Caco-2 (cell line): ENCODE measurements around the gene RACGAP1. TPM values are rescaled to one million over a fixed set of nuclear protein-coding genes. Genes with fewer than 3 reads are reported as not detected.

ENCODE experiments used
- BruUV-seq: library from RNA; stranded (reverse); fragments of 400-500 nt; replicated peaks from 2 replicates; lab custom pipeline; 2021; lab: Mats Ljungman, UMichigan
- CTCF ChIA-PET: fragments of 300-600 bp; sonication (Branson Sonifier 250); formaldehyde crosslinking; loops from one replicate; lab custom pipeline; 2022; ENCODE audit warnings: antibody characterized with exemption; lab: Charles Lee
- POLR2A ChIA-PET: fragments of 300-600 bp; sonication (Branson Sonifier 250); formaldehyde crosslinking; loops from one replicate; lab custom pipeline; 2022; ENCODE audit warnings: antibody characterized with exemption; lab: Charles Lee
- DNase-seq, 2 experiments: peaks; one replicate each; pipeline versions ENCODE4 v3.0.0 to v3.0.0-alpha.2; 2020 to 2022
- H3K27me3 ChIP-seq: replicated peaks from 2 replicates; pipeline ENCODE4 v1.6.0; 2011; ENCODE audit warnings: low read length; ENCODE audit not compliant: control insufficient read depth, insufficient read depth
- H3K36me3 ChIP-seq: 2 replicates; pipeline ENCODE4 v1.5.1; 2011; ENCODE audit warnings: low read length; ENCODE audit not compliant: control insufficient read depth, insufficient read depth
- H3K4me1 ChIP-seq: fragments of 250-450 bp; sonication (Bioruptor Pico); 2 replicates; pipeline ENCODE4 v1.5.1; 2020; ENCODE audit warnings: mild to moderate bottlenecking
- H3K4me3 ChIP-seq: 2 replicates; pipeline ENCODE4 v1.5.1; 2011; ENCODE audit warnings: low read depth, mild to moderate bottlenecking, control low read depth, low read length
- H3K9me3 ChIP-seq: fragments of 250-450 bp; sonication (Bioruptor Pico); 2 replicates; pipeline ENCODE4 v1.5.1; 2020; ENCODE audit warnings: mild to moderate bottlenecking, moderate library complexity
- H3K27ac Mint-ChIP-seq: one replicate; pipeline ENCODE4 v1.8.0; 2022; ENCODE audit warnings: mixed read lengths; ENCODE audit not compliant: unreplicated experiment
- H3K27me3 Mint-ChIP-seq: one replicate; pipeline ENCODE4 v1.8.0; 2022; ENCODE audit warnings: mixed read lengths; ENCODE audit not compliant: insufficient read depth, unreplicated experiment
- H3K36me3 Mint-ChIP-seq: one replicate; pipeline ENCODE4 v1.8.0; 2022; ENCODE audit warnings: mild to moderate bottlenecking, mixed read lengths; ENCODE audit not compliant: insufficient read depth, unreplicated experiment
- H3K4me1 Mint-ChIP-seq: one replicate; pipeline ENCODE4 v1.8.0; 2022; ENCODE audit warnings: low read depth, mixed read lengths; ENCODE audit not compliant: unreplicated experiment
- H3K4me3 Mint-ChIP-seq: one replicate; pipeline ENCODE4 v1.8.0; 2022; ENCODE audit warnings: mild to moderate bottlenecking, moderate library complexity, mixed read lengths; ENCODE audit not compliant: unreplicated experiment
- H3K9me3 Mint-ChIP-seq: one replicate; pipeline ENCODE4 v1.8.0; 2022; ENCODE audit warnings: mixed read lengths; ENCODE audit not compliant: unreplicated experiment
- intact Hi-C: fragments of 100-400 bp; cut with micrococcal nuclease; formaldehyde crosslinking; loops from one replicate; pipeline ENCODE4 v1.10.0; 2022; ENCODE audit not compliant: unreplicated experiment
- total RNA-seq: library from RNA; stranded (reverse); gene quantifications from 2 replicates; pipeline ENCODE4 v1.2.3, GENCODE V29; 2022
- TF ChIP-seq, protein P1 (sequence below), 2 experiments: fragments of 200-600 bp in 1 of 2; IDR thresholded peaks; 1 replicate in 1 of 2; 2 replicates in 1 of 2; pipeline versions ENCODE4 v1.5.1 to v1.8.0; 2011 to 2022; ENCODE audit warnings: antibody characterized with exemption in 1 of 2, control low read depth in 1 of 2, inconsistent platforms in 1 of 2, low read depth in 1 of 2, low read length in 1 of 2, mild to moderate bottlenecking in 1 of 2, moderate library complexity in 1 of 2; ENCODE audit not compliant: insufficient read depth in 1 of 2, severe bottlenecking in 1 of 2, unreplicated experiment in 1 of 2

Gene RACGAP1
- total RNA-seq, 1 experiment from 2014 or later, result 131 TPM

DNA sequence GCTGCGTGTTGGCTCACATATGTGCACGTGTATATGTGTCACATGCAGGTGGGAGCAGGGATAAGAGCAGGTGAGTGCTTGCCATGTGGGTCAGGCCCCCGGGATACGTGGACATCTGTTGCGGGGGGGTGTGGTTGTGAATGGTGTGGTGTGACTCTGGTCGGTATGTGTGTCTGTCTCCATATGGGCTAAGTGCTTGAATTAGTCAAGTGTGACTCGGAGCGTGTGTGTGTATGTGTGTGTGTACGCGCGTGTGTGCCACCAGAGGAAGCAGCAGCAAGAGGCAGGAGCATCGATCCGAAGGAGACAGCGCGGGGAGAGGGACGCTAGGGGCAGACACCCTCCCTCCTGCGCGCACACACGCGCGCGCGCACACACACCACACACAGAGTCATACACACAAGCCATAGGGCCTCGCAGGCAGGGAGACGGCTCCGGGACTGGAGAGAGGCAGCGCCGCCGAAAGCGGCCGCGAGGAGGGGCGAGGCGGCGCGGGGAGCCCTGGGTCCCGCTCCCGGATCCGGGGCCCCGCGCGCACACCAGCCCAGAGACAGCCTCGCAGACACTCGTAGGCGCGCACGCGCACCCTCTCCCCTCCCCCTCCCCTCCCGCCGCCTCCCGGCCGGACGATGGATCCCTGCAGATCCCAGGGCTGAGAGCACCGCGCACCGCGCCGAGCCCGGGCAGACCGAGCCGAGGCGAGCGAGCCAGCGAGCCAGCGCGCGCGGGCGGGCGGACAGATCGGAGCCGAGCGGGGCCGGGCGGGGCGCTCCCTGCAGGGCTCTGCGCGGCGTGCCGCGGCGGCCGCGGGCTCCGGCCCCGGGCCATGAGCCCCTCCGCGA is 31.9 kb upstream of the RACGAP1 start, which contains the start of gene ASIC1:
Gene ASIC1, plus strand, starts transcription at position 597 of the 842 bp plus-strand sequence. CDS start 1,171 bp downstream, outside the sequence.
- H3K4me3 Mint-ChIP-seq, result peak within 1 kb of the TSS; percentile 94
- H3K27me3 ChIP-seq, result no peaks in the 10 kb centered on the region
- no TSS peak for BruUV-seq
- no peaks in the 10 kb centered on the region for H3K36me3 ChIP-seq
- no peaks in the 10 kb centered on the region for H3K9me3 ChIP-seq
- intact Hi-C loops, result loop anchor here (1.0 to 5.0 kb wide), 6 partner anchors 13 to 280 kb away; no protein-coding TSS in a partner anchor
- TF ChIP-seq, protein P1, sequence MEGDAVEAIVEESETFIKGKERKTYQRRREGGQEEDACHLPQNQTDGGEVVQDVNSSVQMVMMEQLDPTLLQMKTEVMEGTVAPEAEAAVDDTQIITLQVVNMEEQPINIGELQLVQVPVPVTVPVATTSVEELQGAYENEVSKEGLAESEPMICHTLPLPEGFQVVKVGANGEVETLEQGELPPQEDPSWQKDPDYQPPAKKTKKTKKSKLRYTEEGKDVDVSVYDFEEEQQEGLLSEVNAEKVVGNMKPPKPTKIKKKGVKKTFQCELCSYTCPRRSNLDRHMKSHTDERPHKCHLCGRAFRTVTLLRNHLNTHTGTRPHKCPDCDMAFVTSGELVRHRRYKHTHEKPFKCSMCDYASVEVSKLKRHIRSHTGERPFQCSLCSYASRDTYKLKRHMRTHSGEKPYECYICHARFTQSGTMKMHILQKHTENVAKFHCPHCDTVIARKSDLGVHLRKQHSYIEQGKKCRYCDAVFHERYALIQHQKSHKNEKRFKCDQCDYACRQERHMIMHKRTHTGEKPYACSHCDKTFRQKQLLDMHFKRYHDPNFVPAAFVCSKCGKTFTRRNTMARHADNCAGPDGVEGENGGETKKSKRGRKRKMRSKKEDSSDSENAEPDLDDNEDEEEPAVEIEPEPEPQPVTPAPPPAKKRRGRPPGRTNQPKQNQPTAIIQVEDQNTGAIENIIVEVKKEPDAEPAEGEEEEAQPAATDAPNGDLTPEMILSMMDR (IDR thresholded peaks at IDR 0.05; ENCODE audit: insufficient read depth in 1 of 2, low read depth in 1 of 2, low read length in 1 of 2, severe bottlenecking in 1 of 2, unreplicated experiment in 1 of 2), result peak in 1 of 2 experiments; percentile 28
- H3K27me3 Mint-ChIP-seq, result peaks cover 2% of the 10 kb centered on the region
- no peaks in the 10 kb centered on the region for H3K36me3 Mint-ChIP-seq
- H3K4me3 ChIP-seq, result peak within 1 kb of the TSS; percentile 73
- DNase-seq, result peak; percentile 85 to 86
- H3K4me1 ChIP-seq, result peaks cover 14% of the 10 kb centered on the region
- ChIA-PET POLR2A (interaction anchor here (0.7 kb wide), 1 partner anchor 9 kb away, joined by 3 read pairs; no protein-coding TSS in a partner anchor), CTCF (interaction anchor here (0.7 to 3.2 kb wide), 14 partner anchors 13 to 229 kb away, joined by 3 to 43 read pairs (median 10); partner anchors contain the start of genes COX14, NCKAP5L and RACGAP1)
- H3K27ac Mint-ChIP-seq, result peak within 1 kb of the TSS; percentile 84
- H3K9me3 Mint-ChIP-seq, result no peaks in the 10 kb centered on the region
- H3K4me1 Mint-ChIP-seq, result peaks cover 17% of the 10 kb centered on the region

DNA sequence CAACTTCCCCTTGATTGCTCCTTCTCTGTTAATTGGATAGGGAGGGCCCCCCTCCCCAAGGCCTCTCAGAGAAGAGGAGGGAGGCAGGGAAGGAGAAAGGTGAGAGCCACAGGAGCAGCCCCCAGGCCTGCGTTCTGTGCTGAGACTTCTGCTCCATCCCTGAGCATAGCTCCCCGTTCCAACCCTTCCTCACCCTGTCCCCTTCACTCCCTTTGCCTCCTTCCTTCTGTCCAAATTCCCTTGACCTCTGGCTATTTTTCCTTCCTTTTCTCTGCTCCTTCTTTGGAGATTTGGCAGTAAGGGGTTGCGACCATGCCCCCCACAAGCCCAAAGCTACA is 31.3 kb upstream of the RACGAP1 start:
- TF ChIP-seq, protein P1 (IDR thresholded peaks at IDR 0.05; ENCODE audit: insufficient read depth in 1 of 2, low read depth in 1 of 2, low read length in 1 of 2, severe bottlenecking in 1 of 2, unreplicated experiment in 1 of 2), result no peak
- BruUV-seq, result no TSS peak
- no peaks in the 10 kb centered on the region for H3K27me3 ChIP-seq
- H3K4me1 Mint-ChIP-seq, result peaks cover 21% of the 10 kb centered on the region
- no peaks in the 10 kb centered on the region for H3K36me3 ChIP-seq
- POLR2A ChIA-PET, result interaction anchor here (0.5 to 1.2 kb wide), 2 partner anchors 26 to 1346 kb away, joined by 3 read pairs; no protein-coding TSS in a partner anchor
- no peaks in the 10 kb centered on the region for H3K9me3 ChIP-seq
- H3K4me3 ChIP-seq, result peak overlapping the region; percentile 73
- peaks cover 2% of the 10 kb centered on the region for H3K27me3 Mint-ChIP-seq
- peaks cover 16% of the 10 kb centered on the region for H3K4me1 ChIP-seq
- CTCF ChIA-PET, result interaction anchor here (0.6 to 3.2 kb wide), 26 partner anchors 10 to 228 kb away, joined by 3 to 43 read pairs (median 4); partner anchors contain the start of genes AQP6, CERS5, COX14 and NCKAP5L
- no peaks in the 10 kb centered on the region for H3K36me3 Mint-ChIP-seq
- intact Hi-C loops, result loop anchor here (1.0 to 5.0 kb wide), 4 partner anchors 17 to 279 kb away; no protein-coding TSS in a partner anchor
- no peak for DNase-seq
- peak overlapping the region; percentile 94 for H3K4me3 Mint-ChIP-seq
- no peak overlapping the region for H3K27ac Mint-ChIP-seq
- no peaks in the 10 kb centered on the region for H3K9me3 Mint-ChIP-seq
